B cell (primary cell): Measurements from ENCODE around the gene IL1RAP.

Source experiments
- CTCF ChIP-seq: fragments of 200-600 bp; IDR thresholded peaks from one replicate; pipeline ENCODE4 v1.8.0; 2022; ENCODE audit warnings: antibody characterized with exemption, mild to moderate bottlenecking
- EZH2 ChIP-seq: IDR thresholded peaks from 2 replicates; pipeline ENCODE4 v1.6.1; 2012; ENCODE audit warnings: borderline replicate concordance, low read depth, mild to moderate bottlenecking, moderate library complexity, low read length; ENCODE audit not compliant: insufficient read depth, poor library complexity, severe bottlenecking

- TF ChIP-seq CTCF, result no peak
- TF ChIP-seq EZH2, result no peak
Observed at GRCh38 chr3:190655933-190656332, 142.0 kb downstream of the IL1RAP start.
